ENCODE measurements around the gene STX1A. TPM values are rescaled to one million over a fixed set of nuclear protein-coding genes. Genes with fewer than 3 reads are reported as not detected.

Gene STX1A
- total and polyA plus RNA-seq, 2 of the 13 experiments (the other 11 are each of a cell fraction or from before 2014, with no cell fraction given) = 6.1 to 12.2 TPM

- 97% methylated on average over 8 of the region's 12 CpGs for WGBS (ENCODE audit: low lambda C conversion rate)
- in situ Hi-C loops (cut with HindIII; ENCODE audit: extremely low pct_ligation_motif_present, low pct_unique_long_range_greater_than_20kb) (loop anchor here (5.0 kb wide), 1 partner anchor 58 kb away; no protein-coding TSS in a partner anchor), intact Hi-C loops (cut with micrococcal nuclease; ENCODE audit: unreplicated experiment) (loop anchor here (5.0 kb wide), 1 partner anchor 47 kb away; the partner anchor contains the start of gene STX1A)
- Histone ChIP-seq H3K9me3 (ENCODE audit: low read length) (no peaks in the 10 kb centered on the region), H3K9ac (ENCODE audit: insufficient read depth, low read depth, low read length) (no peak overlapping the region), H4K20me1 (ENCODE audit: insufficient read depth, low read length) (no peaks in the 10 kb centered on the region), H3K36me3 (replicated peaks in 1 of 2; ENCODE audit: control insufficient read depth in 1 of 2, insufficient read depth in 2 of 2, low read length in 2 of 2) (peaks cover 0 to 2% of the 10 kb centered on the region in 2 experiments; a peak in 1 of 5 replicates), H3K4me1 (ENCODE audit: insufficient read depth, low read length) (peaks cover 32% of the 10 kb centered on the region; the same call in 1 of the 2 replicates), H3K79me2 (ENCODE audit: insufficient read depth, low read length) (no peaks in the 10 kb centered on the region), H2AFZ (ENCODE audit: low read length) (no peak overlapping the region), H3K27ac (ENCODE audit: extremely low read length, insufficient read depth, low read length) (no peak overlapping the region), H3K27me3 (ENCODE audit: control insufficient read depth in 1 of 2, insufficient read depth in 2 of 2, low read length in 2 of 2) (no peaks in the 10 kb centered on the region; a peak in 1 of 5 replicates), H3K4me3 (replicated peaks in 1 of 3; ENCODE audit: insufficient read depth in 1 of 3, low read depth in 2 of 3, low read length in 3 of 3) (no peak overlapping the region), H3K4me2 (ENCODE audit: low read depth, low read length) (no peak overlapping the region)
- no peak for FAIRE-seq
- no TSS peak for BruUV-seq (replicated peaks)
- no peak for DNase-seq (ENCODE audit: low spot score)
- no peak for ATAC-seq
- CTCF ChIA-PET (ENCODE audit: low intra/inter-chr PET ratio, low total read pairs) = no interaction called here
- POLR2A ChIA-PET = interaction anchor here (2.1 to 2.3 kb wide), 2 partner anchors 45 to 47 kb away, joined by 7 to 13 read pairs; partner anchors contain the start of gene MLXIPL
- no peak for TF ChIP-seq BCLAF1 (IDR thresholded peaks at IDR 0.05)
- no peak for TF ChIP-seq SKIL (CRISPR knock-in tag; IDR thresholded peaks at IDR 0.05; ENCODE audit: borderline replicate concordance)
- TF ChIP-seq E2F2 (CRISPR knock-in tag; IDR thresholded peaks at IDR 0.05; ENCODE audit: borderline replicate concordance) = no peak
- no peak for TF ChIP-seq ZGPAT (CRISPR knock-in tag; IDR thresholded peaks at IDR 0.05)
- no peak for TF ChIP-seq IRF2 (CRISPR knock-in tag; IDR thresholded peaks at IDR 0.05)
- TF ChIP-seq ZNF557 (CRISPR knock-in tag; IDR thresholded peaks at IDR 0.05) = no peak
- TF ChIP-seq HMGXB4 (CRISPR knock-in tag; IDR thresholded peaks at IDR 0.05; ENCODE audit: borderline replicate concordance in 1 of 2, low read depth in 1 of 2) = no peak
- no peak for TF ChIP-seq MAFK (conservative IDR thresholded peaks at IDR 0.05 in 1 of 2, IDR thresholded peaks at IDR 0.05 in 1 of 2; ENCODE audit: low read length in 2 of 2)
- no peak for TF ChIP-seq ZNF10 (CRISPR knock-in tag; IDR thresholded peaks at IDR 0.05; ENCODE audit: borderline replicate concordance, low read depth)
- TF ChIP-seq SRSF9 (IDR thresholded peaks at IDR 0.05; ENCODE audit: borderline replicate concordance, insufficient read depth, low read depth, low read length, poor library complexity, severe bottlenecking) = no peak
- no peak for TF ChIP-seq KLF15 (CRISPR knock-in tag; IDR thresholded peaks at IDR 0.05; ENCODE audit: borderline replicate concordance)
- no peak for TF ChIP-seq ELF4 (CRISPR knock-in tag; IDR thresholded peaks at IDR 0.05; ENCODE audit: borderline replicate concordance)
- no peak for TF ChIP-seq ARNT (IDR thresholded peaks at IDR 0.05)
Measured at GRCh38 chr7:73669858-73670385, 49.5 kb downstream of the STX1A start.
